K562 (cell line): ENCODE measurements around the gene MAP3K6. TPM values are rescaled to one million over a fixed set of nuclear protein-coding genes. Genes with fewer than 3 reads are reported as not detected.
A peak's percentile ranks its signal among the peaks of the same experiment; 100 is the strongest.

ENCODE experiments used
- ATAC-seq: fragments of 200-7000 bp; cut with Tn5 transposase; 3 replicates; pipeline ENCODE4 v1.9.1; 2020; ENCODE audit warnings: moderate library complexity
- BruUV-seq: library from RNA; stranded (reverse); fragments of 400-500 nt; replicated peaks from 2 replicates; lab custom pipeline; 2021; lab: Mats Ljungman, UMichigan
- CTCF ChIA-PET: fragments of 300-600 bp; formaldehyde crosslinking; extraction: SDS; loops from one replicate; lab custom pipeline; 2021; ENCODE audit warnings: low intra/inter-chr PET ratio; lab: Yijun Ruan, JAX
- POLR2A ChIA-PET: fragments of 300-600, 350-650 bp; sonication (Branson Sonifier 250); formaldehyde crosslinking; extraction: SDS; loops from one replicate; lab custom pipeline; 2021; ENCODE audit warnings: antibody characterized with exemption, inconsistent platforms; lab: Yijun Ruan, JAX
- DNase-seq, 4 experiments: peaks; one replicate each; pipeline versions ENCODE4 v3.0.0 to v3.0.0-alpha.2; 2011 to 2018; ENCODE audit warnings: low spot score in 3 of 4, mixed read lengths in 3 of 4; ENCODE audit errors: extremely low read depth in 1 of 4
- FAIRE-seq: peaks from 2 replicates; lab custom pipeline; 2011; peaks lifted over from hg19 to GRCh38; lab: Jason Lieb, UNC
- H2AFZ ChIP-seq: 2 replicates; pipeline ENCODE4 v1.6.0; 2011; ENCODE audit warnings: low read depth, low read length, control low read depth, inconsistent platforms
- H3K27ac ChIP-seq: fragments of 200-600 bp; 3 replicates; pipeline ENCODE4 v1.8.0; 2011; ENCODE audit warnings: low read depth, mild to moderate bottlenecking, control low read depth, inconsistent platforms, low read length, moderate library complexity, mixed read lengths; ENCODE audit errors: extremely low read depth
- H3K27me3 ChIP-seq, 2 experiments: fragments of 300-600 bp in 1 of 2; 2 replicates in 1 of 2; 3 replicates in 1 of 2; pipeline versions ENCODE4 v1.6.0 to v1.8.0; 2011; ENCODE audit warnings: inconsistent platforms in 2 of 2, low read length in 2 of 2, mild to moderate bottlenecking in 1 of 2, mixed read lengths in 1 of 2, moderate library complexity in 1 of 2; ENCODE audit not compliant: control insufficient read depth in 2 of 2, insufficient read depth in 2 of 2
- H3K36me3 ChIP-seq: fragments of 300-600 bp; 3 replicates; pipeline ENCODE4 v1.8.0; 2011; ENCODE audit warnings: mild to moderate bottlenecking, low read length, inconsistent platforms; ENCODE audit not compliant: control insufficient read depth, insufficient read depth
- H3K4me1 ChIP-seq, 2 experiments: fragments of 200-600 bp in 1 of 2; replicated peaks in 1 of 2; 2 replicates in 1 of 2; 3 replicates in 1 of 2; pipeline versions ENCODE4 v1.5.1 to v1.8.0; 2011; ENCODE audit warnings: inconsistent platforms in 2 of 2, low read length in 2 of 2, mild to moderate bottlenecking in 1 of 2, mixed read lengths in 1 of 2, moderate library complexity in 1 of 2; ENCODE audit not compliant: control insufficient read depth in 2 of 2, insufficient read depth in 2 of 2
- H3K4me2 ChIP-seq: 2 replicates; pipeline ENCODE4 v1.6.1; 2011; ENCODE audit warnings: low read length, control low read depth, inconsistent platforms, mixed read lengths; ENCODE audit not compliant: insufficient read depth
- H3K4me3 ChIP-seq: fragments of 200-600 bp; sonication (generic), shearing (Covaris generic); 2 replicates; pipeline ENCODE4 v1.5.1; 2016; ENCODE audit warnings: control low read depth, inconsistent platforms
- H3K79me2 ChIP-seq: fragments of 200-600 bp; 3 replicates; pipeline ENCODE4 v1.8.0; 2011; ENCODE audit warnings: low read length, inconsistent platforms; ENCODE audit not compliant: control insufficient read depth, insufficient read depth
- H3K9ac ChIP-seq, 2 experiments: 2 replicates each; pipeline versions ENCODE4 v1.6.0 to v1.6.1; 2011; ENCODE audit warnings: low read depth in 2 of 2, low read length in 2 of 2, control low read depth in 1 of 2, inconsistent platforms in 1 of 2, mild to moderate bottlenecking in 1 of 2, mixed read lengths in 1 of 2; ENCODE audit not compliant: insufficient read depth in 1 of 2
- H3K9me1 ChIP-seq: one replicate; pipeline ENCODE4 v1.6.0; 2011; ENCODE audit warnings: inconsistent platforms, mild to moderate bottlenecking, low read length, moderate library complexity; ENCODE audit not compliant: control insufficient read depth, insufficient read depth
- H3K9me3 ChIP-seq: replicated peaks from 2 replicates; pipeline ENCODE4 v1.5.1; 2011; ENCODE audit warnings: low read depth, low read length, inconsistent platforms; ENCODE audit not compliant: control insufficient read depth, insufficient read depth
- H4K20me1 ChIP-seq: replicated peaks from 2 replicates; pipeline ENCODE4 v1.6.1; 2011; ENCODE audit warnings: low read length, inconsistent platforms, mixed read lengths; ENCODE audit not compliant: control insufficient read depth, insufficient read depth
- ESRRA ChIP-seq: fragments of 450-650 bp; IDR thresholded peaks from 2 replicates; pipeline ENCODE4 v1.6.1; 2014; ENCODE audit warnings: low read depth, mild to moderate bottlenecking, moderate library complexity, borderline replicate concordance
- GABPA ChIP-seq: fragments of 200-800 bp; sonication (Bioruptor generic); conservative IDR thresholded peaks from 2 replicates; pipeline ENCODE4 v1.6.1; 2016; ENCODE audit warnings: low read depth, missing genetic modification characterization, missing compliant biosample characterization
- NCOA2 ChIP-seq, 2 experiments: fragments of 450-650 bp; IDR thresholded peaks; 2 replicates each; pipeline ENCODE4 v1.6.1; 2018; ENCODE audit warnings: mild to moderate bottlenecking in 2 of 2, moderate library complexity in 1 of 2; ENCODE audit not compliant: partially characterized antibody in 2 of 2
- NFRKB ChIP-seq: fragments of 450-650 bp; IDR thresholded peaks from 2 replicates; pipeline ENCODE4 v1.6.1; 2016; ENCODE audit warnings: low read depth
- RFX7 ChIP-seq: fragments of 250-450 bp; sonication (Bioruptor Pico); IDR thresholded peaks from 2 replicates; pipeline ENCODE4 v1.5.1; 2021; ENCODE audit warnings: mild to moderate bottlenecking
- SMARCE1 ChIP-seq: fragments of 450-650 bp; IDR thresholded peaks from 2 replicates; pipeline ENCODE4 v1.7.1; 2016; ENCODE audit warnings: mild to moderate bottlenecking
- UBTF ChIP-seq, 2 experiments: IDR thresholded peaks; 2 replicates each; pipeline ENCODE4 v1.6.1; 2012; ENCODE audit warnings: improper control_type of control experiment in 2 of 2, low read depth in 2 of 2, low read length in 2 of 2, borderline replicate concordance in 1 of 2
- ZKSCAN1 ChIP-seq: fragments of 150-350 bp; IDR thresholded peaks from 2 replicates; pipeline ENCODE4 v1.6.1; 2016; ENCODE audit warnings: low read depth, low read length
- ZNF263 ChIP-seq: sonication (generic); formaldehyde crosslinking; IDR thresholded peaks from 2 replicates; pipeline ENCODE4 v1.8.0; 2022; ENCODE audit warnings: mild to moderate bottlenecking, missing genetic modification reagents, borderline replicate concordance
- ZNF277 ChIP-seq: fragments of 250-450 bp; sonication (Bioruptor Pico); IDR thresholded peaks from 2 replicates; pipeline ENCODE4 v1.8.0; 2022; ENCODE audit warnings: inconsistent platforms, mild to moderate bottlenecking, moderate library complexity, borderline replicate concordance
- WGBS: fragments of 100-300 bp; shearing (Covaris generic); methylation state at CpG from one replicate; pipeline ENCODE4 v1.1.6; 2016; ENCODE audit warnings: low coverage, mixed read lengths; ENCODE audit not compliant: insufficient coverage; ENCODE audit errors: missing lambda C conversion rate; 5-methylcytosine and 5-hydroxymethylcytosine counted together
- in situ Hi-C: fragments of 300-500 bp; cut with MboI; formaldehyde crosslinking; loops from 4 replicates; pipeline ENCODE4 v1.15.0; 2018; ENCODE audit warnings: inconsistent platforms, mixed read lengths
- intact Hi-C: fragments of 100-400 bp; cut with micrococcal nuclease; formaldehyde crosslinking; loops from 2 replicates; pipeline ENCODE4 v1.14.2; 2022
- polyA plus RNA-seq, 8 experiments: library from polyadenylated mRNA; depleted of rRNA in 4 of 8; stranded (reverse) in 5 of 8; unstranded in 3 of 8; fragments of >200 nt; fragmentation: Nextera tagmentation in 2 of 8; fragmentation: Illumina TruSeq in 1 of 8; extraction: Ambion mirVana in 2 of 8; extraction: Trizol in 1 of 8; gene quantifications; 2 replicates each; pipeline versions ENCODE4 v1.2.1 to v1.2.3, GENCODE V29; 2011 to 2014; ENCODE audit warnings: inconsistent platforms in 1 of 8, missing spikeins in 1 of 8
- total RNA-seq, 7 experiments: library from RNA; depleted of rRNA in 6 of 7; stranded (reverse); fragments of >200 nt in 6 of 7; fragmentation: Illumina TruSeq in 2 of 7; extraction: Trizol in 2 of 7; gene quantifications; 2 replicates each; pipeline versions ENCODE4 v1.2.1 to v1.2.3, GENCODE V29; 2011 to 2021; ENCODE audit warnings: low replicate concordance in 1 of 7

MAP3K6 gene
- total and polyA plus RNA-seq, 9 of the 15 experiments (the other 6 are each of a cell fraction or from before 2014, with no cell fraction given), result 0.99 to 21.9 (median 7.0) TPM

- H4K20me1 ChIP-seq, result no peaks in the 10 kb centered on the region; the same call in 1 of the 2 replicates
- FAIRE-seq, result no peak
- H3K9me3 ChIP-seq, result no peaks in the 10 kb centered on the region
- 54% methylated on average over 12 of the region's 12 CpGs for WGBS
- BruUV-seq, result no TSS peak
- H3K27ac ChIP-seq, result no peak overlapping the region
- H3K9ac ChIP-seq, result peak overlapping the region in 1 of 2 experiments; percentile 82; a peak in 2 of 4 replicates
- H3K27me3 ChIP-seq, result no peaks in the 10 kb centered on the region
- no peak for DNase-seq
- H3K36me3 ChIP-seq, result no peaks in the 10 kb centered on the region
- CTCF ChIA-PET, result no interaction called here
- no peak overlapping the region for H3K4me3 ChIP-seq
- no peak overlapping the region for H3K4me2 ChIP-seq
- intact Hi-C loops, result no loop called here
- ATAC-seq, result no peak
- POLR2A ChIA-PET, result interaction anchor here (0.7 to 2.7 kb wide), 2 partner anchors 15 to 48 kb away, joined by 4 to 20 read pairs; partner anchors contain the start of gene MAP3K6
- TF ChIP-seq ZNF263 (CRISPR knock-in tag) (peak; percentile 65; the same call in 1 of the 2 replicates), ZNF277 (0 out of 2 replicates have a peak, but pooled peaks have one; percentile 19), GABPA (no peak), NCOA2 (IDR thresholded peaks at IDR 0.05; ENCODE audit: partially characterized antibody in 2 of 2) (no peak), ZKSCAN1 (no peak), UBTF (IDR thresholded peaks at IDR 0.05; ENCODE audit: borderline replicate concordance in 1 of 2, low read depth in 2 of 2, low read length in 2 of 2) (no peak), NFRKB (no peak), SMARCE1 (no peak), ESRRA (peak; percentile 79), RFX7 (CRISPR knock-in tag) (no peak)
- H3K4me1 ChIP-seq, result peaks cover 9 to 42% of the 10 kb centered on the region in 2 experiments
- H3K79me2 ChIP-seq, result no peaks in the 10 kb centered on the region
- H2AFZ ChIP-seq, result no peak overlapping the region
- in situ Hi-C loops, result no loop called here
- no peaks in the 10 kb centered on the region for H3K9me1 ChIP-seq
Observed at GRCh38 chr1:27380766-27381733, 14.3 kb upstream of the MAP3K6 start.
